NOMO-1 treated with DMSO at 0.1 percent for 48 hours (cell line): ENCODE measurements around the gene AGPAT4.

Source experiments
- DNase-seq: peaks from one replicate; lab custom pipeline; 2025; ENCODE audit not compliant: unreplicated experiment; lab: John Stamatoyannopoulos, UW

Gene AGPAT4

GRCh38 chr6:161141173-161141572 is 132.7 kb downstream of the AGPAT4 start:
- no peak for DNase-seq

DNA sequence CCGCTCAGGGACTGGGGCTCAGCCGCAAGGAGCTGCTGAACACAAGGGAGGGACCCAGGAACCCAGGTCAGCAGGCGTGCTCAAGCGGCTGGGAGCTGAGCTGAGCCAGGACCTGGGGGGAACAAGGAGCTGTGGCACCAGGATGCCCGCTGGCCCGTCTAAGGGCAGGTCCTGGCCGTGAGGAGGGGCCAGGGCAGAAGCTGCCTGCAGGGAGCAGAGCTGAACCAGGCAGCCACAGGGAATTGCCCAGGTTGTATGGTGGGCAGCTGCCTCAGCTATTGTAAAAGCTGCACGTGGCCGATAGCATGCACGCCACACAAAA is 133.3 kb downstream of the AGPAT4 start:
- no peak for DNase-seq

- DNase-seq: no peak
These were observed 133.9 kb downstream of the AGPAT4 start for GRCh38 chr6:161139766-161140553.

DNA sequence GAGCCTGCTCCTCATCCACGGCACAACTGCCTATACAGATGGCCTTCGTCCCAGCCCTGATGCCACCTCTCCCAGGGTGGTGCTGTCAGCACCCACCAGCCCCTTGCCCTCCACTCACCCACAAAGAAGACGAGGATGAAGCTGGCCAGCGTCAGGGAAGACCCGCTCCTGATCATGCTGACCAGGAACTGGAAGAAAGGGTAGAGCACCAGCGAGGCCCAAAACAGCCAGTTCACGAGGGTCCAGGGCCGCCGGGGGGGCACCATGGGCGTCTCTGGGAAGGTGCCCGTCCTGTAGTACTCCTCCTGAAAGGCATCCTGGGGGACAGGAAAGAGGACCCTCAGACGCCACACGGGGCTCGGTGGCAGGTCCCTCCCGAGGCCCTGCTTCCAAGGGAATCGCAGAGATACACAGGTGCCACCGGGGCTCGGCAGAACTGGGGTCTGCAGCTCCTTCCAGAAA is 134.5 kb downstream of the AGPAT4 start:
- no peak for DNase-seq

DNA sequence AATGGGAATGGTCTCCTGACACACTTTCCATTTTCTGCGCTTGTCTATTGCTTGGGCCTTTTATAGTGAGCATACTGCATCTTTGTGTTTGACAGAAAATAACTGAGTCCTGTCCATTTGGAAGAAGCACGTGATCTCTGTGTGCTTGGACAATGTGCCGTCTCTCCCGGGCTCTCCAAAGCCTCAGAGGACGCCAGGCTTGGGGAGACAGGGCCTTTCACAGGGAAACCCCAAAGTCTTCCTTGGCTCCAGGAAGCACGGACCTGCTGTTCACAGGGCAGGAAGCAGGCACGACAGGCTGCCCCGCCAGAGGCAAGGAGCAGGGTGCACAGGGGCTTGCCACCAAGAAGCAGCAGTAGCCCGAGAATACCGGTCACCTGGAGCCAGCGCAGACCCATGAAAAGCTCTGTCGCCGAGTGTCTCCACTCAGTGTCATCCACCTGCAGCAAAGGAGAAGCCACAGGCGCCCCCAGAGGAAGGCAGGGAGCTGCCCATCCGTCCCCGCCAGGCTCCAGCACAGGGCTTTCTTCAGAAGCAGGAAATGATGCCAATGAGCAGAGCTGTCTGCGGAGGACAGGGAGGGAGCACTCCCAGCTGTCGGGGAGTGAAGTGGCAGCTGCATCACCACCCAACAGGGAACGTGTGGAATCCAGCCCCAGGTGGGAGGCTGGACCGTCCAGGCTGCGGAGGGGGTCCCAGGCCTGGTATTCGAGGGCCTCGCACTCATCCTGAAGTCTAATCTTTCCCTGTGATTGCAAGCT is 135.1 kb downstream of the AGPAT4 start:
- no peak for DNase-seq

- no peak for DNase-seq
These were observed 135.9 kb downstream of the AGPAT4 start for GRCh38 chr6:161137839-161138542.

- DNase-seq: no peak
These were observed 136.5 kb downstream of the AGPAT4 start for GRCh38 chr6:161137320-161137719.

DNA sequence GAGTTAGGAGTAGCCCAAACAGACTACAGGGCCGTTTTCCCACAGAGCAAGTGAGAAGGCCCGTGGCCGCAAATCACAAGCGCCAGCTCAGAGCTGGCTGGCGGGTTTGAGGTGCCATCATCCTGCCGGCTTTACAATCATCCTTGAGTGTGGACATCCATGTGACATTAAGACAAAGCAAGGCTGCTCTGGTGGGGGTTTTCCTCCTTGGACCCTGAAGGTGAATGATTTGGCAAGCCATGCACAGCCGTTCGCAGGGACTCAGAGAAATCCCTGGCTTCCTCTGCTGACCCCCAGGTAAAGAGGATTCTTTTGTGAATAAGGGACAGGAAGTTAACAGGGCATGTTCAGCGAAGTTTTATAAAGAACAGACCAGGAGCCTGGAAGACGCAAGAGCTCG is 137.2 kb downstream of the AGPAT4 start:
- DNase-seq: no peak

DNA sequence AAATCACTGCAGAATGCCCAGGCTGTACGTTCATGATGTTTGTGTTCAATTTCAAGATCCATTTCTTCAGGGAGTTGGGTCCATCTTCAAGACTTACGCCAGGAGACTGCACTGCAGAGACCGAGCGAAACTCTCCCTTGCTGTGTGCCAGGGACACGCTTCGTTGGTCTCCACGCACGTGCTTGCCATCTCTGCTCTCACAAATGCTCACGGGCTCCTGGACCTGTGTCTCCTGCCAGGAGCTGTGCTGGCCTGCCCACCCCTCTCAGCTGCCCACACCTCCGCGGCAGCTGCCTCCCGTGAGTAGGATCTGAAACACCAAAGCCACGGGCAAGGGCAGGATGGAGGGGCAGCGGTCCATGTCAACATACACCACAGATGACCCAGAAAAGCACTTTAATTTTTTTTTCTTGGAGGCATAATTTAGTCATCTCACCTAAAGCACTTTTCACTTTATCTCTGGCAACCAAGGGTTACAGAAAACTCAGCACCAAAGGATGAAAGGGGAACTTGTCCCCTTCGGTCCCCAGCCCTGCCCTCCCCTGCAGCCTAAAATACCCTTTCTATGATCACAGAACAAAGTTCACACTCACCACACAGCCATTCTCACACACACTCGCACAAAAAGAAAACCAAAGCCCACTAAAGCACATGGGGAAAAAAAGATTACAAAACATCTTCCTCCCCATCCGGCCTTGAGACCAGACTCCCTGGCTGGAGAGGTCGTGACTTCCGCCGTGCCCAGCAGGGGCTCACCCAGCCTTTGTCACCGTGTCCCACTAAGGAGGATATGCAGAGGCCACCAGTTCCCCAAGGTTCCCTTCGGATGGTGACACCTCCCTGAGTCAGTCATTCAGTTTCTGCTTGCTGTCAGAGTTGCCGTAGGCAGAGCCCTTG is 137.9 kb downstream of the AGPAT4 start:
- DNase-seq: peak; percentile 86

- DNase-seq: no peak
These were observed 139.1 kb downstream of the AGPAT4 start for GRCh38 chr6:161134550-161135298.

- DNase-seq: no peak
These were observed 139.9 kb downstream of the AGPAT4 start for GRCh38 chr6:161133963-161134362.

GRCh38 chr6:161132384-161132783 is 141.5 kb downstream of the AGPAT4 start:
- no peak for DNase-seq

- DNase-seq: peak; percentile 68
These were observed 142.7 kb downstream of the AGPAT4 start for GRCh38 chr6:161130967-161131766.

GRCh38 chr6:161130541-161130940 is 143.3 kb downstream of the AGPAT4 start:
- DNase-seq: no peak

DNA sequence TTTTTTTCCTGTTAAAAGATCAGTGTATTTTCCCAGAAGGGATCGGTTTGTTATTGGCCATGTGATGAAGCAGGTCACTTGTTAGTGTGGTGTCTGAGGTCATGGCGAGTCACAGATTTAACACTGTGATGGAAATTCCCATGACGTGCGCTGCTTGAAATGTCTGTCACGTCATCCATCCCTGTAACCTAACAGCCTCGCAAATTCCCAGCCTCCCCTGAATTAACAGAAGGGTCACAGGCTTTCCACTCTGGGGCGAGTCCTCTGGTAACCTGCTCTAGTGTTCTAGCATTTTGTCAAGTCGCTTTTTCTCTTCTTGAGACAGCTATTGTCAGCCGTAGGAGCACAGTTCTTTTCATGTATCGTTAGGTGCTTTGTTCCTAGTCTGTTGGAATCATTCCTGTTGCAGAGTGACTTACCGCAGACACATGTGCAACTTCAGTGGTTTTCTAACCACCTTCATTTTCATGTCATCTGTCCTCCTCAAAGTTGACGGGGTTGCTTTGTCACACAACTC is 145.1 kb downstream of the AGPAT4 start:
- DNase-seq: no peak

- no peak for DNase-seq
These were observed 145.6 kb downstream of the AGPAT4 start for GRCh38 chr6:161128230-161128629.

- no peak for DNase-seq
These were observed 146.7 kb downstream of the AGPAT4 start for GRCh38 chr6:161127071-161127740.

DNA sequence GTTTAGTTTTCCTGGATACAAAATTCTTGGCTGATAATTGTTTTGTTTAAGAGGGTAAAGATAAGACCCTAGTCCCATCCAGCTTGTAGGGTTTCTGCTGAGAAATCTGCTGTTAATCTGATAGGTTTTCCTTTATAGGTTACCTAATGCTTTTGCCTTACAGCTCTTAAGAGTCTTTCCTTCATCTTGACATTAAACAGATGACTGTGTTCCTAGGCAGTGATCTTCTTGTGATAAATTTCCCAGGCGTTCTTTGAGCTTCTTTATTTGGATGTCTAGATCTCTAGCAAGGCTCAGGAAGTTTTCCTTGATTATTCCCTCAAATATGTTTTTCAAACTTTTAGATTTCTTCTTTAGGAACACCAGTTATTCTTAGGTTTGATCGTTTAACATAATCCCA is 148.3 kb downstream of the AGPAT4 start:
- no peak for DNase-seq
